Vagina (tissue), 2 donors: ENCODE measurements around the gene CARD11. TPM values are rescaled to one million over a fixed set of nuclear protein-coding genes. Genes with fewer than 3 reads are reported as not detected.

Experiments used
- DNase-seq, 2 donors: peaks; one replicate each; pipeline ENCODE4 v3.0.0-alpha.2; 2017; ENCODE audit errors: extremely low spot score in 2 of 2
- H3K27ac ChIP-seq: fragments of 200-600 bp; sonication (generic); one replicate; pipeline ENCODE4 v1.5.1; 2019
- H3K27me3 ChIP-seq: fragments of 200-600 bp; sonication (generic); one replicate; pipeline ENCODE4 v1.5.1; 2019
- H3K36me3 ChIP-seq, 2 donors: fragments of 200-600 bp; sonication (generic); one replicate each; pipeline ENCODE4 v1.5.1; 2017 to 2019
- H3K4me1 ChIP-seq: fragments of 200-600 bp; sonication (generic); one replicate; pipeline ENCODE4 v1.5.1; 2019
- H3K4me3 ChIP-seq, 2 donors: fragments of 200-600 bp; sonication (generic); 1 replicate in 1 of 2; 2 replicates in 1 of 2; pipeline ENCODE4 v1.5.1; 2016 to 2019
- H3K9me3 ChIP-seq: fragments of 200-600 bp; sonication (generic); one replicate; pipeline ENCODE4 v1.5.1; 2019
- POLR2A ChIP-seq, 2 donors: fragments of 450-650 bp; IDR thresholded peaks; one replicate each; pipeline ENCODE4 v1.6.1; 2017; ENCODE audit warnings: antibody characterized with exemption in 2 of 2, mild to moderate bottlenecking in 2 of 2, moderate library complexity in 2 of 2
- POLR2AphosphoS5 ChIP-seq, 2 donors: sonication (generic); formaldehyde crosslinking; IDR thresholded peaks; one replicate each; pipeline ENCODE4 v1.9.0; 2017; ENCODE audit warnings: antibody characterized with exemption in 2 of 2, mild to moderate bottlenecking in 2 of 2, low read depth in 1 of 2; ENCODE audit not compliant: insufficient read depth in 1 of 2
- intact Hi-C: fragments of 100-400 bp; cut with DNase I; formaldehyde crosslinking; loops from one replicate; pipeline ENCODE4 v1.15.1; 2023
- total RNA-seq: library from RNA; depleted of rRNA; stranded (reverse); fragments of >200 nt; gene quantifications from one replicate; pipeline ENCODE4 v1.2.3, GENCODE V29; 2016
- TF ChIP-seq, protein P1 (sequence below), 3 experiments: fragments of 450-650 bp in 2 of 3; fragments of 200-600 bp in 1 of 3; sonication (generic) in 1 of 3; IDR thresholded peaks; one replicate each; pipeline ENCODE4 v1.5.1; 2017 to 2019; ENCODE audit warnings: antibody characterized with exemption in 3 of 3, mild to moderate bottlenecking in 2 of 3, moderate library complexity in 2 of 3

CARD11 gene
- total RNA-seq, 1 donor from 2014 or later, result 2.9 TPM

DNA sequence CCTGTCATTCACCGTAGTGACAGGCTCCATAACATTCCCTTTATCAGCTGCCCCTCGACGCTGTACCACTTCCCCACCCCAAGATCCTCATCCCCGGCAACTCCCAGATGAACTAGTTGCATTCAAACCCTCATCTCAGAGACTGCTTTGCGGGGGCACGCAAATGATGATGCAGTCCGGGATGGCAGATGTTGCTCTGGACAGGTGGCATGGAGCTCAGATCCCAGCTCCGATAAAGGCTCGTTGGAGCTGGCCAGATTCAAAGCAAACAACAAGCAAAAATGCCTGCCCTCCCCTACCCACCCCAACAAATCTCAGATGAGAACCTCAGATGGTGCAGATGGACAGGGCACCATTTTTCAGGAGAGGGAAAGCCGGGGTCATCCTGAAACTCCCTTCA is 46.7 kb downstream of the CARD11 start:
- no peak overlapping the region for H3K4me3 ChIP-seq

DNA sequence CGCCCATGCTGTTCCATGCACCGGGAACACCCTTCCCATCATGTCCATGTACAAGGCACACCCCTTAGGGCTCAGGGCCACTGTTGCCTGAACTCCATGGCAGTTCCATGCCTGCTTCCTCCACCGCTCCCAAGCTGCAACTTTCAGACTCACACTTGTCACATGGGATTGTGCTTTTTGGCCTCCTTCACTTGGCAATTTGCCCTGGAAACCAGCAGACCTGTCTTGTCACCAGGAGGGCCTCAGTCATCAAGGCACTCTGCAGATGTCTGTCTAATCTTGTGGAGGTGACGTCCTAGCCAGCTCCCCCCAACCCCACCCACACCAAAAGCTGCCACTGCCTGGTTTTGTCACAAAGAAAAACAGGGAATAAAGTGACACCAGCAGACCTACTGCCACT is 47.5 kb downstream of the CARD11 start:
- intact Hi-C loops, result no loop called here
- DNase-seq, result no peak
- Histone ChIP-seq H3K27ac (no peak overlapping the region), H3K4me1 (no peaks in the 10 kb centered on the region), H3K9me3 (no peaks in the 10 kb centered on the region), H3K27me3 (no peaks in the 10 kb centered on the region), H3K4me3 (no peak overlapping the region), H3K36me3 (no peaks in the 10 kb centered on the region)
- TF ChIP-seq POLR2A (IDR thresholded peaks at IDR 0.05) (no peak), POLR2AphosphoS5 (IDR thresholded peaks at IDR 0.05; ENCODE audit: insufficient read depth in 1 of 2, low read depth in 1 of 2) (no peak)

More for the DNA sequence above, 46.7 kb downstream of the CARD11 start:
- TF ChIP-seq POLR2A (IDR thresholded peaks at IDR 0.05) (no peak), POLR2AphosphoS5 (IDR thresholded peaks at IDR 0.05; ENCODE audit: insufficient read depth in 1 of 2, low read depth in 1 of 2) (no peak)
- TF ChIP-seq, protein P1, sequence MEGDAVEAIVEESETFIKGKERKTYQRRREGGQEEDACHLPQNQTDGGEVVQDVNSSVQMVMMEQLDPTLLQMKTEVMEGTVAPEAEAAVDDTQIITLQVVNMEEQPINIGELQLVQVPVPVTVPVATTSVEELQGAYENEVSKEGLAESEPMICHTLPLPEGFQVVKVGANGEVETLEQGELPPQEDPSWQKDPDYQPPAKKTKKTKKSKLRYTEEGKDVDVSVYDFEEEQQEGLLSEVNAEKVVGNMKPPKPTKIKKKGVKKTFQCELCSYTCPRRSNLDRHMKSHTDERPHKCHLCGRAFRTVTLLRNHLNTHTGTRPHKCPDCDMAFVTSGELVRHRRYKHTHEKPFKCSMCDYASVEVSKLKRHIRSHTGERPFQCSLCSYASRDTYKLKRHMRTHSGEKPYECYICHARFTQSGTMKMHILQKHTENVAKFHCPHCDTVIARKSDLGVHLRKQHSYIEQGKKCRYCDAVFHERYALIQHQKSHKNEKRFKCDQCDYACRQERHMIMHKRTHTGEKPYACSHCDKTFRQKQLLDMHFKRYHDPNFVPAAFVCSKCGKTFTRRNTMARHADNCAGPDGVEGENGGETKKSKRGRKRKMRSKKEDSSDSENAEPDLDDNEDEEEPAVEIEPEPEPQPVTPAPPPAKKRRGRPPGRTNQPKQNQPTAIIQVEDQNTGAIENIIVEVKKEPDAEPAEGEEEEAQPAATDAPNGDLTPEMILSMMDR (IDR thresholded peaks at IDR 0.05), result no peak
- Histone ChIP-seq H3K4me1 (no peaks in the 10 kb centered on the region), H3K9me3 (no peaks in the 10 kb centered on the region), H3K27me3 (no peaks in the 10 kb centered on the region), H3K36me3 (no peaks in the 10 kb centered on the region), H3K27ac (no peak overlapping the region)
- intact Hi-C loops, result no loop called here
- no peak for DNase-seq

DNA sequence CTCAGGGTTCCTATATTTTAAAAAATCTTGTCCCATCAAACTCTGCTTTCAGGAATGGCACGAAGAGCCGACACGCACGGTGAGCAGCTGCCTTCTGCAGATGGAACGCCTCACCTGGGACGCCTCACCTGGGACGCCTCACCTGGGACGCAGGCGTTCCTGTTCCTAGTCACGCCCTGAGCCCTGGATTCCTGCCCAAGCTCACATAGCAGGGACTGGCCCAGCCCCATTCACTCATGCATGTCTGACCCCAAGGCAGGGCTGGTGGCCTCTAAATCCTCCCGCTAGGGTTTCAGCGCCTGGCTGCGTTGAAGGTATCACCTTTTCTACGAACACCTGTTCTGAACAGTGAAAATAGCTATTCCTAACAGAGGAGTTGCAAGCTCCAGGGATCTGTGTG is 49.8 kb downstream of the CARD11 start:
- intact Hi-C loops, result no loop called here
- H3K27ac ChIP-seq, result no peak overlapping the region
- TF ChIP-seq POLR2AphosphoS5 (IDR thresholded peaks at IDR 0.05; ENCODE audit: insufficient read depth in 1 of 2, low read depth in 1 of 2) (no peak), POLR2A (IDR thresholded peaks at IDR 0.05) (no peak)
- TF ChIP-seq, protein P1 (IDR thresholded peaks at IDR 0.05), result no peak
- no peaks in the 10 kb centered on the region for H3K9me3 ChIP-seq
- H3K4me1 ChIP-seq, result no peaks in the 10 kb centered on the region
- H3K4me3 ChIP-seq, result no peak overlapping the region
- DNase-seq, result no peak
- H3K27me3 ChIP-seq, result no peaks in the 10 kb centered on the region
- H3K36me3 ChIP-seq, result no peaks in the 10 kb centered on the region

DNA sequence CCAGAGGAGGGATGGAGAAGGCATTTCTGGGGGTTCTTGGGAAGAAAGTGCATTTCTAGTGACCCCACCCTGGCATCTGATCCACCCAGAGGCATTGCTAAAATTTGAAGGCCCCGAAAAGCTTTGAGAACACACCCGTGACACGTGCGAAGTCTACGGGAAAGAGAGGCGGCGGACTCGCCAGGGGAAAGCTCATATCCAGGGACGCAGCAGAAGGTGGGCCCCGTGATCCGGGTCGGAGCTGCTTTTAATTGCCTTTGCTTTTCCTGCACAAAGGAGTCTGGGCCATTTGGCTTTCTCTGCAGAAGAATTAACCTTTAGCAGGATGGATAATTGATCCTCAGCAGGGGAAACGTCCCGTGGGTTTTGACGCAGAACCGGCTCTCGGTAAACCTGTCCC is 50.3 kb downstream of the CARD11 start:
- no peak for DNase-seq
- no peaks in the 10 kb centered on the region for H3K27me3 ChIP-seq
- TF ChIP-seq POLR2A (IDR thresholded peaks at IDR 0.05) (no peak), POLR2AphosphoS5 (IDR thresholded peaks at IDR 0.05; ENCODE audit: insufficient read depth in 1 of 2, low read depth in 1 of 2) (no peak)
- TF ChIP-seq, protein P1 (IDR thresholded peaks at IDR 0.05), result no peak
- no peak overlapping the region for H3K27ac ChIP-seq
- H3K4me1 ChIP-seq, result no peaks in the 10 kb centered on the region
- no peak overlapping the region for H3K4me3 ChIP-seq
- H3K9me3 ChIP-seq, result no peaks in the 10 kb centered on the region
- no peaks in the 10 kb centered on the region for H3K36me3 ChIP-seq
- intact Hi-C loops, result no loop called here

DNA sequence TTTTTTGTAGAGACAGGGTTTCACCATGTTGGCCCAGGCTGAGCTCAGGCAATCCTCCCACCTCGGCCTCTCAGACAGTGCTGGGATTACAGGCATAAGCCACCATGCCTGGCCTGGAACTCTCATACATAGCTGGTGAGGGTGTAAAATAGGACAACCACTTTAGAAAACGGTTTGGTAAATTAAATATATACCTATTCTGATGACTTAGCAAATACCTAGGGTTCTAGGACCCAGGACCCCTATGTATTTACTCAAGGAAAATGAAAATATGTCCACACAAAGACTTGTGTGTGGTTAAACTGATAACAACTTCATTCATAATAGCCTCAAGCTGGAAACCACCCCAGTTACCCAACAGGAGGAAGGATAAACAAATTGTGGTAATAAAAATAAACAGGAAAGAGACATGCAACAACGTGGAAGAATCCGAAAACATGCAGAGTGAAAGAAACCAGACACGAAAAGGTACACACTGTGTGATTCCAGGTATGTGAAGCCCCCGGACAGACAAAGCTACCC is 52.7 kb downstream of the CARD11 start:
- Histone ChIP-seq H3K27me3 (no peaks in the 10 kb centered on the region), H3K4me3 (no peak overlapping the region), H3K36me3 (no peaks in the 10 kb centered on the region), H3K4me1 (no peaks in the 10 kb centered on the region), H3K9me3 (no peaks in the 10 kb centered on the region), H3K27ac (no peak overlapping the region)
- intact Hi-C loops, result no loop called here
- DNase-seq, result no peak
- TF ChIP-seq, protein P1 (IDR thresholded peaks at IDR 0.05), result no peak
- TF ChIP-seq POLR2A (IDR thresholded peaks at IDR 0.05) (no peak), POLR2AphosphoS5 (IDR thresholded peaks at IDR 0.05; ENCODE audit: insufficient read depth in 1 of 2, low read depth in 1 of 2) (no peak)
